Measurements from ENCODE around the gene TAS2R41. TPM values are rescaled to one million over a fixed set of nuclear protein-coding genes. Genes with fewer than 3 reads are reported as not detected.
A peak's percentile ranks its signal among the peaks of the same experiment; 100 is the strongest.
"Not testable (repeated sequence)": the region's sequence is repeated elsewhere in the genome, so short reads cannot be mapped to it uniquely, and the experiment has no call there.

TAS2R41 gene
- total RNA-seq, 1 donor from 2014 or later, result not detected

DNA sequence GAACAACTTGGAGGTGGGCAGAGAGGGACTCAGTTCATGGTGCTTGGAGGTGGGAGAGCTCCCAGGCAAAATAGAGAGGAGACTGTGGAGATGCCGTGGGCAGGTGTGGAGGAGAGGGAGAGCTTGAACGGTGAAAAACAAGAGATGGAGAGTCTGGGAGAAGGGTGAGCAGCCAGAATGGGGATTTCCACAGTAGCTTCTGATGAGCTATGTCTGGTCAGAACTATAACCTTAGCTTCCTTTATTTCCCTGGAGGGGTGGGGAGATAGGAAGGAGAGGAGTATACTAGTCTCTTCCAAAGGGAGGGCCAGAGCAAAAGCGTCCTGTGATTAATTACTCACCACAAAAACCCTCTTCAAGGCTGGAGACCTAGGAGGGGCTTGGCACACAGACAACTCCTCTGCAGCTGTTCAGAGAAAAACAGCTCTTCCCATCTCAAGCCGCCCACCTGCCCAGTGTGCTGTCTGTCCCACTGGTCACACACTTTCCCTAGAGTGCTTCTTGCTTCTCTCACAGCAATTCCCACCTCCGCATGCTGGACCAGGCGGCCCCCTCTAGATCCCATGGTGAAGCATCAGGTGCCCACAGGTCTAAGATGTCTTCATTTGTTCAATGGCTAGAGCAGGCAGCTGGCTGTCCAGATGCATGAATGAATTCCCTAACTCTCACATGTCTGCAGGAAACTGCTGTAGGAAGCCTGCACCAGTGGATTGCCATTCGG is 41.9 kb downstream of the TAS2R41 start:
- TF ChIP-seq CTCF (IDR thresholded peaks at IDR 0.05; ENCODE audit: insufficient read depth, low read length, severe bottlenecking), result no peak
- DNase-seq (ENCODE audit: low read depth) (peak; percentile 59), FAIRE-seq (no peak)
- H3K27me3 ChIP-seq (ENCODE audit: control insufficient read depth, insufficient read depth, low read length), result no peaks in the 10 kb centered on the region
- no peak overlapping the region for H3K4me3 ChIP-seq (ENCODE audit: low read depth, low read length)
- no peaks in the 10 kb centered on the region for H3K36me3 ChIP-seq (ENCODE audit: control insufficient read depth, insufficient read depth, low read length)

GRCh38 chr7:143522309-143522916 is 44.7 kb downstream of the TAS2R41 start:
- not testable (repeated sequence) for H3K27me3 ChIP-seq (ENCODE audit: control insufficient read depth, insufficient read depth, low read length); DNase-seq (ENCODE audit: low read depth); H3K4me3 ChIP-seq (ENCODE audit: low read depth, low read length); H3K36me3 ChIP-seq (ENCODE audit: control insufficient read depth, insufficient read depth, low read length); FAIRE-seq

Other genes with a start within 250 kb of the TAS2R41 start
- gene GSTK1, start 214.4 kb upstream of the TAS2R41 start, total RNA-seq, result 60.6 and 69.9 TPM in 2 replicates
- gene TMEM139, start 192.9 kb upstream of the TAS2R41 start, total RNA-seq, result 1.0 and 3.7 TPM in 2 replicates
- 6.8 and 9.6 TPM in 2 replicates for gene CASP2, start 189.5 kb upstream of the TAS2R41 start, total RNA-seq
- gene CLCN1, start 161.8 kb upstream of the TAS2R41 start, total RNA-seq, result under 0.01 and 0.13 TPM in 2 replicates
- gene FAM131B, start 115.2 kb upstream of the TAS2R41 start, total RNA-seq, result 0.26 and 0.53 TPM in 2 replicates
- 9.2 and 10.6 TPM in 2 replicates for gene ZYX, start 96.5 kb upstream of the TAS2R41 start, total RNA-seq
- 19.0 and 51.5 TPM in 2 replicates for gene EPHA1, start 69.0 kb upstream of the TAS2R41 start, total RNA-seq
- not detected in 2 replicates for gene TAS2R60, start 34.4 kb upstream of the TAS2R41 start, total RNA-seq
- 1.4 TPM in 1 of 2 replicates, not detected in the other for gene CTAGE15, start 93.9 kb downstream of the TAS2R41 start, total RNA-seq
- 1.1 and 2.3 TPM in 2 replicates for gene TCAF2, start 143.1 kb downstream of the TAS2R41 start, total RNA-seq